NOMO-1 treated with dmso at 0.1 percent for 144 hours (cell line): ENCODE results near the gene ZSCAN31.
"Not testable (repeated sequence)": the region's sequence is repeated elsewhere in the genome, so short reads cannot be mapped to it uniquely, and the experiment has no call there.

Experiments used
- DNase-seq: peaks from one replicate; lab custom pipeline; 2025; ENCODE audit not compliant: unreplicated experiment; lab: John Stamatoyannopoulos, UW

ZSCAN31 gene

DNA sequence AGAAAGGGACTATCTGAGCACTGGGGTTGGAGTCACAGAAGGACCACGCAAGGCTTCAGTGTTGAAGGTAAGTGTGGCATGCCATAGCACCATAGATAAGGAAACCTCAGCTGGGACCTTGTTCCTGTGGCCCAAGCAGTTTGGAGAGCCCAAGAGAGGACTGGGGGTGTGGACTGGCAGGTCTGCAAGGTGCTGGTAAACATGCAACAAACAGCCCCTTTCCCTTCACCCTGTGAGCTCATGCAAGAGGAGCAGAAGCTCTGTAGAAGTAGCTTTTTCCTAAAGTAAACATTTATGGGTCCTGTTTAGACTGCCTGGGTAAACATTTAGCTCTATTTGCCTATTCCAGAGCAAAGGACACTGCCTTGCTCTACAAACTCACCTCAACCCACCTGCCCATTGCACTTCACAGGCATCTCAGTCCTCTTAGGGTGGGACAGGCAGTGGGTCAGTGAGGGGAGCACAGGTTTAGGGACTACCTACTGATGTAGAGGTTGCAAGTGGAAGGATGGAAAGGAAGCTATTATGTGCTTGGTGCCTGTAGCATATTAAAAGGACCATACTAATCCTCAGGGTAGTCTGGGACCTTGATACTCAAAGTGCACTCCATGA lies 12.0 kb downstream of the ZSCAN31 start:
- DNase-seq: no peak

DNA sequence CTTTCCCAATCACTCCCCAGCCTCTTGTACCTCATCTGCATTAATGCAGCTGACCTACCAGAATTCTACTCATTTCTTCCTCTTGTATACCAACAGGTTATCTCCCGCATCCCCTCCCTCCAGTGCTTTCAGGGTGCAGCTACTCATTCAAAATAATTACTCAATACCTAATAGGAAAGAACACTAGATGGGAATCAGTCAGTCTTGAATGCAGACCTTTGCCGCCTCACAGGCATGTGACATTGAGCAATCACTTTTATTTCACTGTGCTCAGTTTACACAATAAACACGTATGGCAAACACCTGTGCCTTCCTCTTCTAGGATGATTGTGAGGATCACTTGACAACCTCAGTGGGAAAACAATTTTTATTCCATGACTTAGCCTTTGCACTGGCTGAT lies 13.3 kb downstream of the ZSCAN31 start:
- no peak for DNase-seq

DNA sequence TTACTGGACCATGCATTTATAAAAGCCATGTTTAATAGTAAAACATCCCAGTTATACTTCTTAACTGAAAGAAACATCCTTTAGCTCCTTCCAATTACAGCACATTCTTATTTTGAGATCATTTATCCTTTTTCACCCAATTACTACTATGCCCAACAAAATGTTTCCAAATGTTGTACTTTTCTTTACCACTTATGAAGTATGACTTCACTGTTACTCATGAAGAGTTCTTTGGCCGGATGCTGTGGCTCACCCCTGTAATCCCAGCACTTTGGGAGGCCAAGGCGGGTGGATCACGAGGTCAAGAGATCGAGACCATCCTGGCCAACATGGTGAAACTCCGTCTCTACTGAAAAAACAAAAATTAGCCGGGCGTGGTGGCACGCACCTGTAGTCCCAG lies 18.1 kb downstream of the ZSCAN31 start:
- DNase-seq: not testable (repeated sequence)

DNA sequence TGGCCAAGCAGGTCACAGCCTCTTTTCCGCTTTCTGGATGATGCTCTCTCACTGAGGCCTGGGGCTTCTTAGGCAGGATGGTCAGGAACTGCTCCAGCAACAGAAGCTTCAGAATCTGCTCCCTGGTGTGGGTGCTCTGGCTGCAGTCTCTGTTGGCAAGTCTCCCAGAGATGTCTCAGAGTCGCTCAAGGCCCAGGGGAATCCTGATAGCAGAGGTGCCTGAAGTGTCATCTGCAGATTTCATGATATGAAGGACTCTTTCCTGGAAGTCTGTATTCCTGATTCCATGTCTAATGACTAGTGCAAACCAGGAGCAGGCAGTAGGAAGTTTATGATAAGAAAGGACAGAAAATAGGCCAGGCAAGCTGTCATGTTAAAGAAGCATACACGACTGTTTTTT lies 20.3 kb downstream of the ZSCAN31 start:
- no peak for DNase-seq

DNA sequence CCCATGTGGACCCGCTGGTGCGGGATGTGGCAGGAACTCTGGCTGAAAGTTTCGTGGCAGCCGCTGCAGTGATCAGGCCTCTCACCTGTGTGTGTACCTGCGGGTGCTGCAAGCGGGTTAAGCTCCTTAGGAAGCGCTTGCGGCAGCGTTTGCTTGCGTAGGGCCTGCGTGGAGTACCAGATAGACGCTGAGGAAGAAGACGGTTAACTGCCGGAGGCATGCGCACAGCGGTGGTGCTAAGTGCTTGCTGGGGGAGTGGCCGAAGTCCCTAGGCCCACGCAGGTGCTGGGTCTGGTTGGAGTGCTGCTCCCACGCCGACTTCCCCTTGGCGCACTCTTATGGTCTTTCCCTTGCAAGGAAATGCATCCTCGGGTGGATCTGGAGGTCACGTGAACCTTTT lies 23.0 kb downstream of the ZSCAN31 start:
- no peak for DNase-seq

DNA sequence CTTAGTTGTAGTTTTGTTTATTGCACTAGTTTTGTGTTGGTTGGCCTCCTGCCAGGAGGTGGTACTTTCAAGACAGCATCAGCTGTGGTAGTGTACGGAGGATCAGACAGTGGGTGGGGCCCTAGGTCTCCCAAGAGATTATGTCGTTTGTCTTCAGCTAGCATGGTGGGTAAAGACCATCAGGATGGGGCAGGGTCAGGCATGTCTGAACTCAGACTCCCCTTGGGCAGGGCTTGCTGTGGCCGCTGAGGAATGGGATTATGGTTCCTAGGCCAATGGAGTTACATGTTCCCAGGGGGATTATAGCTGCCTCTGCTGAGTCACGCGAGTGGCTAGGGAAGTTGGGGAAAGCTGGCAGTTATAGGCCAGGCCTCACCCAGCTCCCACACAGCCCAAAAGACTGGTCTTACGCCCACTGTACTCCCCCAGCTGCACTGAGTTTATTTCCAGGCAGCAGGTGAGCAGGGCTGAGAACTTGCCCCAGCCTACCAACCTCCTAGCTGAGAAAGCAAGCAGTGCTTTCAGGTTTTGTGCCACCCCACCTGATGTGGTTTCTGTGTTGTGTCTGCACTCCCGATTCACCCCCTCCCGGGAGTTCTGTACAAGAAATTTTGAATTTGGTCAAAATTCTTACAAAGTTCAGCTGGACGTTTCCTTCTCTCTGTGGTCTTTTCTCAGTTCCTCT lies 24.7 kb downstream of the ZSCAN31 start:
- no peak for DNase-seq

DNA sequence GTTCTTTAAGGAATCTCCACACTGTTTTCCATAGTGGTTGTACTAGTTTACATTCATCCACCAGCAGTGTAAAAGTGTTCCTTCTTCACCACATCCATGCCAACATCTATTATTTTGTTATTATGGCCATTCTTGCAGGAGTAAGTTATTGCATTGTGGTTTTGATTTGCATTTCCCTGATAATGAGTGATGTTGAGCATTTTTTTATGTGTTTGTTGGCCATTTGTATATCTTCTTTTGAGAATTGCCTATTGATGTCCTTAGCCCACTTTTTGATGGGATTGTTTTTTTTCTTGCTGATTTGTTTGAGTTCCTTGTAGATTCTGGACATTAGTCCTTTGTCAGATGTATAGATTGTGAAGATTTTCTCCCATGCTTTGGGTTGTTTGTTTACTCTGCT lies 29.6 kb downstream of the ZSCAN31 start:
- not testable (repeated sequence) for DNase-seq

DNA sequence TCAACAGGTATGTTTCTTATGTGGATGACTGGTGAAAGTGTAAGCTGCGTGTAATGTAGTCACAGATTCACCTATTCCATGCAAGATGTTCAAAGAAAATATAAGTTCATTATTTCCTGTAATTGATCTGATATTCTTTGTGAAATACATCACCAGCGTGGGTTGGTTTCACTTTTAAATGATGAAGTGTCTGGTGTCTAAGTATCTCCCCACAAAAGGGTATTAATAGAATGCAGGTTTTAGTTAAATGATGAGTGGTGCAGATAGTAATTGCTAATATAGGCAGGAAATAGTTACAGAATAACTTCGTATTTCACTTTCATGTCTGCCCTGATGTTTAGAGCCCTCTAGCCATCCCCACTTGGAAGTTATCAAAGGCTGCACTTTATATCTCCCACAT lies 32.4 kb downstream of the ZSCAN31 start:
- DNase-seq: no peak

DNA sequence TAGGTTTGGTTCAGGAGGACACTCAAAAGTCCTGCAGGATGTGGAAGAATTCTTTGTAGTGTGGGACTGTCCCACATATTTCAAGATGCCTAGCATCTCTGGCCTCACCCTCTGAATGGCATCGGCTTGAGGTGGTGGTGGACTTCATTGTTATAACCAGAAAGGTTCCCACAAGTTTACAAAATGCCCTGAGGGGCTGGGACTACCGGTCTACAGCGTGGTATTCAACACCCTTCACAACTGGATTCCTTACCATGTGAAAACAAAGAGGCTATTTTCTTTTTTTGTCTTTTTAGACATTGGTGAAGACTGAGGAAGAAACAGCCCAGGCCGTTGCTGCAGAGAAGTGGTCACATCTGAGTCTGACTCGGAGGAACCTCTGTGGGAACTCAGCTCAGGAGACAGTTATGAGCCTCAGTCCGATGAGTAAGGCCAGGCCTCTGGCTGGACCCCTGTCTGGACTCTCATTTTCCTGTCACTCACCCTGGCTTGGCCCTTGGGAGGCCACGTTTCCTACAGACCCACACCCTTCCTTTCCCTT lies 39.4 kb downstream of the ZSCAN31 start:
- no peak for DNase-seq

DNA sequence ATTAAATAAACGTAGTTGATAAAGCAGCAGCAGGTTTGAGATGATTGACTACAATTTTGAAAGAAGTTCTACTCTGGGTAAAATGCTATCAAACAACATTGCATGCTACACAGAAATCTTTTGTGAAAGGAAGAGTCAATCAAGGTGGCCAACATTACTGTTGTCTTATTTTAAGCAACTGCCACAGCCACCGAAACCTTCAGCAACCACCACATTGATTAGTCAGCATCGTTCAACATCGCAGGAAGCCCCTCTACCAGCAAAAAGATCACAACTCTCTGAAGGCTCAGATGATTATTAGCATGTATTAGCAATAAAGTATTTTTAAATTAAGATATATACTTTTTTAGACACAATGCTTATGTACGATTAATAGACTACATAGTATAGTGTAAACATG lies 40.6 kb downstream of the ZSCAN31 start:
- DNase-seq: no peak

DNA sequence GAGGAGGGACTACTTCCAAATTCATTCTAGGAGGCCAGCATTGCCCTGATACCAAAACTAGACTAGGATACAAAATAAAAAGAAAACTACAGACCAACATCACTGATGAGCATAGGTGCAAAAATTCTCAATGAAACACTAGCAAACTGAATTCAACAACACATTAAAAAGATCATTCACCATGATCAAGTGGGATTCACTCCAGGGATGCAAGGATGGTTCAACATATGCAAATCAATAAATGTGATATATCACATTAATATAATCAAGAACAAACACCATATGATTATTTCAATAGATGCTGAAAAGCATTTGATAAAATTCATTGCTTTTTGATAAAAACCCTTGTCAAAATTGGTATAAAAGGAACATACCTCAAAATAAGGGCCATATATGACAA lies 44.4 kb downstream of the ZSCAN31 start:
- DNase-seq: no peak

DNA sequence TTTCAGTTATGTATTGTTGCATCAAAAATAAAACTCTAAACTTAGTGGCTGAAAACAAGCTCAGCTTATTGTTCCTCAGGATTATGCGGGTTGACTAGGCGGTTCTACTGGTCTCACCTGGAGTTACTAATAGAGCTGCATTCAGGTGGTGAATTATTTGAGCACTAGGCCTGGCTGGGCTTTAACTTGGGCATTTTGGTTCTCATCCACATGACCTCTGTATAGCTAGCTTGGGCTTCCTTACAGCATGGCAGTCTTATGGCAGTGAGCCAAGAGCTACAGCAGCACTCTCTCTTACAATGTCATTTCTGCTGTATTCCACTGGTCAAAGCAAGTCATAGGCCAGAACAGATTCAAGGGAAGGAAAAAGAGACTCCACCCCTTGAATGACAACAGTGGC lies 53.0 kb downstream of the ZSCAN31 start:
- no peak for DNase-seq

DNA sequence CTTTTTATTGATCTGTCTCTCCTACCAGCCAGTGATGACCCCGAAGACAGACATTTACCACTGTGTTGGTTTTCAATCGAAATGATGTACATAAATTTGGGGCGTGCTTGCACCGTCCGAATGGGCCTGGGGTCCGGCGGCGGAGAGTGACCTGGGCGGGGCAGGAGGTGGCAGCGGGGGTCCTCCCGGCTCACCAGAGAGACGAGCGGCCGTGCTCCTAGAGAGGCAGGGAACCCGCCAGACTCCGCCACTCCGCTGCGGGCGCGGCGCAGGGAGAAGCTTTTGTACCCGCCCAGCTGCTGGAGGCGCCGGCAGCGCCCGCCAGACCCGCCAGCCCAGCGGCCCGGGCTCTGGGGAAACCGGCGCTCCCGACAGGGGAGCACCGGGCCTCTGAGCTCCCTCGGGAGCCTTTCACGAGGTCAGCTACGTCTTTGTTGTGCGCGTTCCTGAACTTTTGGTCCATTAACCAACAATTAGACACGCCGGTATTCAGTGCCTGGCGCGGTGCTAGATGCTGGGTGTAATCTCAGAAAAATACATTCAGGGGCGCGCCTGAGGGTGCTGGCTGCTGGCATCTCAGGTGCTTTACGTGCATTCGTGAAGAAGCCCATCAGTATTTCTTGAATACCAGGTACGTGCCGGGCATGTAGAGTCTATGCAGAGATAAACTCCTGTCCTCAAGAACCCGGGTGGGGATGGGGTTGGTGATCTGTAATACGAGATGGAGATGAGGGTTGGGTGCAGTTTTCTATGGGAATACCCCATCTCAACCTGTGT lies 54.5 kb downstream of the ZSCAN31 start, which contains the start of gene PGBD1:
PGBD1 (plus strand) TSS at position 285 of the 777 bp plus-strand sequence. CDS start 2,242 bp downstream, outside the sequence.
- DNase-seq: peak; percentile 46

DNA sequence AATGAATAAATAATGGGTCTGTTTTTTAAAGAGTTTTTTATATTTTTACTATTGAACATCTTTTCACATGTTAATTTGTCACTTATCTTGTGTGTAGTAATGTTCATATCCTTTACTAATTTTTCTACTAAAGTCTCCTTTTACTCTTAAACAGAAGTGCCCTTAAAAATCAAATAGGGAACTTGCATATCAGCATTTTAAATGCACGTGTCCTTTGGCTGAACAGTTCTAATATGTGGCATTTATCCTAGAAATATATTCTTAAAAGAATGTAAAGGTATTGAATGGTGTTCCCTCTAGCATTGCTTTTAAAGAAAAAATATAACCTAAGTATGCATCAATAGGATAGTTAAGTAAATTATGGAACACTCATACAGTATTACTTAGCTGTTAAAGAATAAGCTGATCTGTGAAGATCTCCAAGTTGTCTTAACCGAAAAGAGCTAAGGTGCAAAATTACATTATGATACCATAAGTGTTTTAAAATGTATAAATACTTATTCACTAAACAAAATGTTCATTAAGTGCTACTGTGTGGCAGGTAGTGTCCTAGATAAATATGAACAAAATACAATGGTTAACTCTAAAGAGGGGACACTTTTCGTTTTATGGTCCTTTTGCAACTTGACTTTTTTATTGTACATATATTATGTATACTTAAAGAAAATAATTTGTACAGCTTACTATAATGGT lies 55.2 kb downstream of the ZSCAN31 start:
- no peak for DNase-seq

DNA sequence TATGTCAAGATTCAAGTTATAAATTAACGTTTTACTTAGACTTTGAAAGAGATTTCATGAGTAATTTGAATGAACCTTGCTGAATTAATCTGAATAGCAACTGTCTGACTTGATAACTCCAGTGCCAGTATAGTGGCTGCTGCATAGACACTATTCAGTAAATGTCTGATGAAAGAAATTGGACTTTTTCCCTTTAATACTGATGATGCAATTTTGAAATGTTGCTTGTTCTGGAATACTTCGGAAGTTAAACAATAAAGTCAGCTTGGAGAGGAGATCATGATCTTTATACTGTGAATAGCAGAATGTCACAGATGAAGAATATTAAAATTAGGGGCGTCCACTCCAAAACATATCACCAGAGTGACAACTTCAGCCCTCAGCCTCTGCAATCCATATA lies 58.2 kb downstream of the ZSCAN31 start:
- no peak for DNase-seq

DNA sequence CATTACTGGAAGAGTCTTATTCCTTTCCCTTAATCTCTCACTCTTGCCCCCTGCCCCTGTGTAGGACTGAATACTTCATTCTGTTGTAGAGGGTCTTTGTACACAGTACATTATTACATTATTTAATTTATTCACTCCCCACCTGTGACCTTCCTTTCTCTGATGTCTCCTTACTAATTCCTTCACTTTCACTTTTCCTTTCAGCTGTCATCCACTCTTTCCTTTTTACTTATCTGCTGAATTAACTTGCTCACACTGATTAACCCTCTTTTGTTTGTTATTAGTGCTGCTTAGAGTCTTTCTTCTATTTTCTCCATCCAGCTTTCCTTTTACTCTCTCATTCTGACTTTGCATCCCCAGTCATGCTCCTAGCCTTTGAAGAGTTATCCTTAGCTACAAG lies 61.1 kb downstream of the ZSCAN31 start:
- DNase-seq: no peak
